SK-N-SH treated with all-trans-retinoic acid at 6 μM for 48 hours (cell line): ENCODE data around the gene EVX2.

Experiments
- ATAC-seq: fragments of 200-7000 bp; cut with Tn5 transposase; 3 replicates; pipeline ENCODE4 v1.9.1; 2020; ENCODE audit warnings: mild to moderate bottlenecking, moderate library complexity
- ARNTL ChIP-seq: fragments of 450-650 bp; formaldehyde crosslinking; IDR thresholded peaks from 2 replicates; pipeline ENCODE4 v1.5.0; 2020; ENCODE audit warnings: low read depth, mild to moderate bottlenecking, moderate library complexity, borderline replicate concordance
- BACH2 ChIP-seq: fragments of 250-450 bp; sonication (Bioruptor Pico); IDR thresholded peaks from 2 replicates; pipeline ENCODE4 v1.9.0; 2021; ENCODE audit warnings: mild to moderate bottlenecking, borderline replicate concordance
- CSDC2 ChIP-seq: fragments of 250-450 bp; sonication (Bioruptor Pico); IDR thresholded peaks from 2 replicates; pipeline ENCODE4 v1.5.0; 2020; ENCODE audit warnings: mild to moderate bottlenecking, moderate library complexity
- ESRRG ChIP-seq: fragments of 250-450 bp; sonication (Bioruptor Pico); IDR thresholded peaks from 2 replicates; pipeline ENCODE4 v1.6.1; 2021; ENCODE audit warnings: mild to moderate bottlenecking
- GLIS3 ChIP-seq: fragments of 250-450 bp; sonication (Bioruptor Pico); IDR thresholded peaks from 2 replicates; pipeline ENCODE4 v1.5.0; 2020; ENCODE audit warnings: mild to moderate bottlenecking, moderate library complexity
- ISL1 ChIP-seq: fragments of 250-450 bp; sonication (Bioruptor Pico); IDR thresholded peaks from 2 replicates; pipeline ENCODE4 v2.1.2; 2022; ENCODE audit warnings: mild to moderate bottlenecking, moderate library complexity
- OSR1 ChIP-seq: fragments of 250-450 bp; sonication (Bioruptor Pico); IDR thresholded peaks from 2 replicates; pipeline ENCODE4 v1.8.0; 2022; ENCODE audit warnings: moderate library complexity, mild to moderate bottlenecking, inconsistent platforms
- PPARA ChIP-seq: fragments of 250-450 bp; sonication (Bioruptor Pico); IDR thresholded peaks from 2 replicates; pipeline ENCODE4 v1.5.0; 2020; ENCODE audit warnings: mild to moderate bottlenecking, borderline replicate concordance
- SNAI2 ChIP-seq: fragments of 250-450 bp; sonication (Bioruptor Pico); IDR thresholded peaks from 2 replicates; pipeline ENCODE4 v1.5.0; 2020; ENCODE audit warnings: mild to moderate bottlenecking, moderate library complexity
- TOX ChIP-seq: fragments of 250-450 bp; sonication (Bioruptor Pico); IDR thresholded peaks from 2 replicates; pipeline ENCODE4 v1.8.0; 2021; ENCODE audit warnings: mild to moderate bottlenecking, moderate library complexity, borderline replicate concordance
- ZC3H10 ChIP-seq: fragments of 250-450 bp; sonication (Bioruptor Pico); IDR thresholded peaks from 2 replicates; pipeline ENCODE4 v1.5.1; 2021; ENCODE audit warnings: mild to moderate bottlenecking, moderate library complexity
- ZFP3 ChIP-seq: fragments of 250-450 bp; sonication (Bioruptor Pico); IDR thresholded peaks from 2 replicates; pipeline ENCODE4 v1.5.0; 2020; ENCODE audit warnings: mild to moderate bottlenecking, moderate library complexity
- ZFP30 ChIP-seq: fragments of 450-650 bp; formaldehyde crosslinking; IDR thresholded peaks from 2 replicates; pipeline ENCODE4 v1.5.0; 2022; ENCODE audit warnings: mild to moderate bottlenecking, moderate library complexity
- ZNF565 ChIP-seq: fragments of 450-650 bp; formaldehyde crosslinking; conservative IDR thresholded peaks from 2 replicates; pipeline ENCODE4 v1.5.0; 2020; ENCODE audit warnings: low read depth, mild to moderate bottlenecking, moderate library complexity
- ZNF70 ChIP-seq: fragments of 450-650 bp; formaldehyde crosslinking; IDR thresholded peaks from 2 replicates; pipeline ENCODE4 v1.5.0; 2020; ENCODE audit warnings: mild to moderate bottlenecking, moderate library complexity
- ZNF8 ChIP-seq: fragments of 450-650 bp; formaldehyde crosslinking; IDR thresholded peaks from 2 replicates; pipeline ENCODE4 v1.5.0; 2020; ENCODE audit warnings: mild to moderate bottlenecking, moderate library complexity
- TF ChIP-seq, protein P1 (sequence below): fragments of 250-450 bp; sonication (Bioruptor Pico); IDR thresholded peaks from 2 replicates; pipeline ENCODE4 v1.5.1; 2021; ENCODE audit warnings: mild to moderate bottlenecking, moderate library complexity
- TF ChIP-seq, protein P2 (sequence below): fragments of 250-450 bp; sonication (Bioruptor Pico); IDR thresholded peaks from 2 replicates; pipeline ENCODE4 v1.8.0; 2020; ENCODE audit warnings: mild to moderate bottlenecking, moderate library complexity, borderline replicate concordance
- TF ChIP-seq, protein P3 (sequence below): fragments of 250-450 bp; sonication (Bioruptor Pico); IDR thresholded peaks from 2 replicates; pipeline ENCODE4 v1.8.0; 2021; ENCODE audit warnings: low read depth, mild to moderate bottlenecking, moderate library complexity, borderline replicate concordance
- TF ChIP-seq, protein P4 (sequence below): fragments of 250-450 bp; sonication (Bioruptor Pico); IDR thresholded peaks from 2 replicates; pipeline ENCODE4 v1.5.1; 2020; ENCODE audit warnings: low read depth, mild to moderate bottlenecking, moderate library complexity

EVX2 gene

DNA sequence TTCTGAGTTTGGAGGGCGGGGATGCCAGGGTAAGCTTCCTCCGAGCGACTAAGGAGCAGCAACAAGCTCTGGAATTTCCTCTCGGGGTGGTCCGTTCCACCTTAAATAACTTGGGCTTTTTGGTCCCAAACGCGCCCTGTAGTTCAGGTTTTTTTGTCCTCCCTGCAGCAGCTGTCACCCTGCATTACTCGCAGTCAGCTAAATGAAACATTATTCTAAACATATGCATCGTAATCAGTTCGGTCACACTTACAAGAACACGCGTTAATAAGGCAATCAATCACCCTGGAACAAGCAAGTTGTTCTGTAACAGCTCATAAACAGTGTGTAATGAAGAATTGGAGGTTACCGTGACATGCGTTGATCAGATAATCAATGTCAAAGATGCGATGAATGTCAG lies 8.3 kb downstream of the EVX2 start (continued):
- TF ChIP-seq ESRRG (CRISPR knock-in tag) (no peak), ARNTL (CRISPR knock-in tag) (no peak), ZNF8 (no peak)

DNA sequence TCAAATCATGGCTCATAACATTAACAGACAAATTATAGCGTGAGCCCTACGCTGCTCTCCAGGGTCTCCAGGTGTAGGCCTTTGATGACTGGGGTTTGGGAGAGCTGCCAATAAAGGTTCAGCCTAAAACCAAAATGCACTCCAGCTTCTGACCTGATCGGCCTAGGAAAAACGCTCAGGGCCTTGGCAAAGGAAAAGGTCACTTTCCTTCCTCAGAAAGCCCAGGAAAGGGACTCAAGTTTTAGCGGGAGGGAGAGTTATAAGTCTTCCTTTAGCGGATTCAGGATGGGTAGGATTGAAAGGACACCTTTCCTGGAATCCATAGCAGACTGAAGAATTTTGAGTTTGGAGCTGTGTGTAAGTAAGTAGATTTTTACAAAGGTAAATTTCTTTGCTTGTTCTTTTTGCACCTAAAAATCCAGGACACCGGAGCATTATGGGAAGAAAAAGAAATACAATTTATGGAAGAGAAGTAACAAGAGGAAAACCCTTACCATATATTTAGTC lies 8.8 kb downstream of the EVX2 start:
- no peak for ATAC-seq
- TF ChIP-seq ZFP3 (CRISPR knock-in tag) (no peak), ZC3H10 (CRISPR knock-in tag) (no peak), ZNF565 (CRISPR knock-in tag) (no peak), ZFP30 (CRISPR knock-in tag) (no peak), CSDC2 (CRISPR knock-in tag) (no peak), ISL1 (CRISPR knock-in tag) (no peak), SNAI2 (CRISPR knock-in tag) (no peak), ESRRG (CRISPR knock-in tag) (no peak), PPARA (CRISPR knock-in tag) (no peak), ZNF70 (no peak), GLIS3 (CRISPR knock-in tag) (no peak)
- TF ChIP-seq, protein P1, sequence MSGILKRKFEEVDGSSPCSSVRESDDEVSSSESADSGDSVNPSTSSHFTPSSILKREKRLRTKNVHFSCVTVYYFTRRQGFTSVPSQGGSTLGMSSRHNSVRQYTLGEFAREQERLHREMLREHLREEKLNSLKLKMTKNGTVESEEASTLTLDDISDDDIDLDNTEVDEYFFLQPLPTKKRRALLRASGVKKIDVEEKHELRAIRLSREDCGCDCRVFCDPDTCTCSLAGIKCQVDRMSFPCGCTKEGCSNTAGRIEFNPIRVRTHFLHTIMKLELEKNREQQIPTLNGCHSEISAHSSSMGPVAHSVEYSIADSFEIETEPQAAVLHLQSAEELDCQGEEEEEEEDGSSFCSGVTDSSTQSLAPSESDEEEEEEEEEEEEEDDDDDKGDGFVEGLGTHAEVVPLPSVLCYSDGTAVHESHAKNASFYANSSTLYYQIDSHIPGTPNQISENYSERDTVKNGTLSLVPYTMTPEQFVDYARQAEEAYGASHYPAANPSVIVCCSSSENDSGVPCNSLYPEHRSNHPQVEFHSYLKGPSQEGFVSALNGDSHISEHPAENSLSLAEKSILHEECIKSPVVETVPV (CRISPR knock-in tag): no peak
- TF ChIP-seq, protein P2, sequence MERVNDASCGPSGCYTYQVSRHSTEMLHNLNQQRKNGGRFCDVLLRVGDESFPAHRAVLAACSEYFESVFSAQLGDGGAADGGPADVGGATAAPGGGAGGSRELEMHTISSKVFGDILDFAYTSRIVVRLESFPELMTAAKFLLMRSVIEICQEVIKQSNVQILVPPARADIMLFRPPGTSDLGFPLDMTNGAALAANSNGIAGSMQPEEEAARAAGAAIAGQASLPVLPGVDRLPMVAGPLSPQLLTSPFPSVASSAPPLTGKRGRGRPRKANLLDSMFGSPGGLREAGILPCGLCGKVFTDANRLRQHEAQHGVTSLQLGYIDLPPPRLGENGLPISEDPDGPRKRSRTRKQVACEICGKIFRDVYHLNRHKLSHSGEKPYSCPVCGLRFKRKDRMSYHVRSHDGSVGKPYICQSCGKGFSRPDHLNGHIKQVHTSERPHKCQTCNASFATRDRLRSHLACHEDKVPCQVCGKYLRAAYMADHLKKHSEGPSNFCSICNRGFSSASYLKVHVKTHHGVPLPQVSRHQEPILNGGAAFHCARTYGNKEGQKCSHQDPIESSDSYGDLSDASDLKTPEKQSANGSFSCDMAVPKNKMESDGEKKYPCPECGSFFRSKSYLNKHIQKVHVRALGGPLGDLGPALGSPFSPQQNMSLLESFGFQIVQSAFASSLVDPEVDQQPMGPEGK (CRISPR knock-in tag): no peak
- TF ChIP-seq, protein P3, sequence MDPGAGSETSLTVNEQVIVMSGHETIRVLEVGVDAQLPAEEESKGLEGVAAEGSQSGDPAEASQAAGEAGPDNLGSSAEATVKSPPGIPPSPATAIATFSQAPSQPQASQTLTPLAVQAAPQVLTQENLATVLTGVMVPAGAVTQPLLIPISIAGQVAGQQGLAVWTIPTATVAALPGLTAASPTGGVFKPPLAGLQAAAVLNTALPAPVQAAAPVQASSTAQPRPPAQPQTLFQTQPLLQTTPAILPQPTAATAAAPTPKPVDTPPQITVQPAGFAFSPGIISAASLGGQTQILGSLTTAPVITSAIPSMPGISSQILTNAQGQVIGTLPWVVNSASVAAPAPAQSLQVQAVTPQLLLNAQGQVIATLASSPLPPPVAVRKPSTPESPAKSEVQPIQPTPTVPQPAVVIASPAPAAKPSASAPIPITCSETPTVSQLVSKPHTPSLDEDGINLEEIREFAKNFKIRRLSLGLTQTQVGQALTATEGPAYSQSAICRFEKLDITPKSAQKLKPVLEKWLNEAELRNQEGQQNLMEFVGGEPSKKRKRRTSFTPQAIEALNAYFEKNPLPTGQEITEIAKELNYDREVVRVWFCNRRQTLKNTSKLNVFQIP (CRISPR knock-in tag): no peak

DNA sequence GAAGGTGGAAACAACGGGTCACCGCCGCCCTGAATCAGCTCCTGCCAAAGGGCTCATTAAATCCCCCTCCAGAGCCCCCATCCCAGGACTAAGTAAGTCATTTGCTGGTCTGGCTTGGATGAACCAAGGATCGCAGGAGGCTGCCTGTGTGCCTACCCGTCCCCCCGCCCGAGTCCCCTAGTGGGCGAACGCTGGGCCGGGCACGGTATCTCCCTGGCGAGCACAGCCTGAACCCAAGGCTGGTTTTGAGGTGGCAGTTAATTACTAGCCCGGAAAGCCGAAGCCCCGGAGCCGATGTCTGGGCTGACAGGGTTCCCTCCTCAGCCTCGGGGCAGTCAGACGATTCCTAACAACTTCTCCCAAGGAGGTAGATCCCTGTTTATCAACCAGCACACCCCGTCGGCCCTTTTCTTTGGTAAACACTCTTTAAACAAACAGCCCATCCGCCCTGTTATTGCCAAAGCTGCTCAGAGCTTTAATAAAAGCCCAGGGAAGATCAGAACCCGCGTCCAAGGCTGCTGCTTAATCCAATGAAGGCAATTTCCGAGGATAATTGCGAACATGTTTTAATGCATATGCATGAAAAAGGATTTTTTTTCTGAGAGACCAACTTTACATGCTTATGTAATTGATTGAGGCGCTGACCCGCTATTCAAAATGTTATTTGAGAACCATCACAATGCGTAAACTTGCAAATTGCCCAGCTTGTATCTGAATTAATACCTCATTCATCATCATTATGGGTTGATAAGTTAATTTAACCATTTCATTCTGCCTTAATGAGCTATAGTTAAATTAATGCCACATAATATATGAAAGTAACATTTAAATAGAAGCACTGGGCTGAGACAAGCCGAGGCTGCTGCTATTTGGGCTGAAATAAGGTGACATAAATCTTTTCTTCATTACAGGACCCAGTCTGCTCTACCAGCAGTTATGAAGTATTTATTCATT lies 10.5 kb downstream of the EVX2 start:
- ATAC-seq: no peak
- TF ChIP-seq SNAI2 (CRISPR knock-in tag): no peak
- no peak for TF ChIP-seq ZFP3 (CRISPR knock-in tag)
- TF ChIP-seq, protein P3 (CRISPR knock-in tag): no peak
- no peak for TF ChIP-seq BACH2 (CRISPR knock-in tag)
- no peak for TF ChIP-seq GLIS3 (CRISPR knock-in tag)
- TF ChIP-seq ZNF565 (CRISPR knock-in tag): no peak
- no peak for TF ChIP-seq TOX
- TF ChIP-seq OSR1 (CRISPR knock-in tag): no peak
- no peak for TF ChIP-seq ESRRG (CRISPR knock-in tag)
- no peak for TF ChIP-seq ZFP30 (CRISPR knock-in tag)
- no peak for TF ChIP-seq ISL1 (CRISPR knock-in tag)
- TF ChIP-seq ARNTL (CRISPR knock-in tag): no peak

DNA sequence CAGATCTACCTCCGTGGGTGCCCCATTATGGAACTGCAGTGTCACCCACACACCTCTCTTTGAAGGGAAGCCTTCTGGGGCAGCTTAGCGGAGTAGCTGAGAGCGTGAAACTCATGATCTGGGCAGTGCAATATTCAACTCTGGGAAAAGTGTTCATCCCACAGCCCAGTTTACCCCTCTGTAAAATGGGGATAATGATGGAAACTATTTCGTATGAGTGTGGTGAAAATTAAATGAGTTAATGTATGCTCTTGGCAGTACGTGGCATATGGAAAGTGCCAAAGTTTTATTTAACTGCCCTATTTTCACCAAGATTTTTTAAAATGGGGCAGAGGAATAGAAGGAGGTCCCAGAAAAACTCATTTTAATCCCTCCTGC lies 11.5 kb downstream of the EVX2 start:
- ATAC-seq: no peak

More for the DNA sequence above, 11.5 kb downstream of the EVX2 start:
- TF ChIP-seq, protein P4, sequence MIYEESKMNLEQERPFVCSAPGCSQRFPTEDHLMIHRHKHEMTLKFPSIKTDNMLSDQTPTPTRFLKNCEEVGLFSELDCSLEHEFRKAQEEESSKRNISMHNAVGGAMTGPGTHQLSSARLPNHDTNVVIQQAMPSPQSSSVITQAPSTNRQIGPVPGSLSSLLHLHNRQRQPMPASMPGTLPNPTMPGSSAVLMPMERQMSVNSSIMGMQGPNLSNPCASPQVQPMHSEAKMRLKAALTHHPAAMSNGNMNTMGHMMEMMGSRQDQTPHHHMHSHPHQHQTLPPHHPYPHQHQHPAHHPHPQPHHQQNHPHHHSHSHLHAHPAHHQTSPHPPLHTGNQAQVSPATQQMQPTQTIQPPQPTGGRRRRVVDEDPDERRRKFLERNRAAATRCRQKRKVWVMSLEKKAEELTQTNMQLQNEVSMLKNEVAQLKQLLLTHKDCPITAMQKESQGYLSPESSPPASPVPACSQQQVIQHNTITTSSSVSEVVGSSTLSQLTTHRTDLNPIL (CRISPR knock-in tag): no peak
- no peak for TF ChIP-seq ZNF70
